Glomerular endothelial cell (primary cell): ENCODE measurements around the gene MMEL1. TPM values are rescaled to one million over a fixed set of nuclear protein-coding genes. Genes with fewer than 3 reads are reported as not detected.
"Not testable (repeated sequence)": the region's sequence is repeated elsewhere in the genome, so short reads cannot be mapped to it uniquely, and the experiment has no call there.

Source experiments
- DNase-seq: peaks from one replicate; pipeline ENCODE4 v3.0.0-alpha.2; 2011; ENCODE audit warnings: low read depth, low spot score; ENCODE audit errors: extremely low read depth
- total RNA-seq: library from RNA; depleted of rRNA; stranded (reverse); fragments of >200 nt; gene quantifications from 2 replicates; pipeline ENCODE4 v1.2.3, GENCODE V29; 2015

MMEL1 gene
- total RNA-seq, 1 donor from 2014 or later, result 0.93 TPM

GRCh38 chr1:2628933-2629626, 3.7 kb downstream of the MMEL1 start:
- no peak for DNase-seq

GRCh38 chr1:2628191-2628932, 4.5 kb downstream of the MMEL1 start:
- no peak for DNase-seq

DNA sequence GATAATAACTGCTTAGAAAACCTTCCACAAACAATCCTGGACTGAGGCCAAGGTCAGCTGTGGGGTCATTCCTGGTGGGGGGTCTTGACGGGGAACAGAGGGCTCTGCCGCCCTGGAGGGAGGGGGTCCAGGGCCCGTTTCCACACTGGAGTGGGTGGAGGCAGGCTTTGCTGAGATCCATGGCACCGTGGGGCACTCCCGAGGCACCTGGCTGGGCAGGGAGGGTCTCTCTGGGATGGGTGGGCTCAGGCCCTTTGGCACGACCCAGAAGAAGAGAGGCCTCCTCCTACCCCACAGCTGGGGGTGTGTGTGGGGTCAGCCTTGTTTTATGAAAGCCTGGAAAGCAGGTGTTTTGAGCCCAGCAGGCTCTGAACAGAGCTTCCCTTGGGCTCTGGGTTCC, 5.1 kb downstream of the MMEL1 start:
- no peak for DNase-seq

DNA sequence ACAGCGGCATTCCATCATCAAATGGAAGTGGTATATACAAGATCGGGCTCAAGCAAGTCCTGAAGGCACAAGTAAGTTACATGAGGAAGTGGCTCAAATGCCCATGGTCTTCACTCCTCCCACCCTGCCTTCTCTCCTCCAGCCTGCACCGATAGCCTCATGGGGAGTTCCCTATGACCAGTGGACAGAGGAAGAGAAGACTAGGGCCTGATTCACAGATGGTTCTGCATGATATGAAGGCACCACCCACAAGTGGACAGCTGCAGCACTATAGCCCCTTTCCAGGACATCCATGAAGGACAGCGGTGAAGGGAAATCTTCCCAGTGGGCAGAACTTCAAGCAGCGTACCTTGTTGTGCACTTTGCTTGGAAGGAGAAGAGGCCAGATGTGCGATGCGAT, 7.1 kb downstream of the MMEL1 start:
- not testable (repeated sequence) for DNase-seq

DNA sequence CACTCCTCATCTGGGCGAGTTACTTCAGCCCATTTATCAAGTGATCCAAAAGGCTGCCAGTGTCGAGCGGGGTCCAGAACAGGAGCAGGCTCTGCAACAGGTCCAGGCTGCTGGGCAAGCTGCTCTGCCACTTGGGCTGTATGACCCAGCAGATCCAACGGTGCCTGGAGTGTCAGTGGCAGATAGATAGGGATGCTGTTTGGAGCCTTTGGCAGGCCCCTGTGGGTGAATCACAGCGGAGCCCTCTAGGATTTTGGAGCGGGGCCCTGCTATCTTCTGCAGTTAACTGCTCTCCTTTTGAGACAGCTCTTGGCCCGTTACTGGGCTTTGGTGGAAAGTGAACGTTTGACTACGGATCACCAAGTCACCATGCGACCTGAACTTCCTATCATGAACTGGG, 7.5 kb downstream of the MMEL1 start:
- no peak for DNase-seq

DNA sequence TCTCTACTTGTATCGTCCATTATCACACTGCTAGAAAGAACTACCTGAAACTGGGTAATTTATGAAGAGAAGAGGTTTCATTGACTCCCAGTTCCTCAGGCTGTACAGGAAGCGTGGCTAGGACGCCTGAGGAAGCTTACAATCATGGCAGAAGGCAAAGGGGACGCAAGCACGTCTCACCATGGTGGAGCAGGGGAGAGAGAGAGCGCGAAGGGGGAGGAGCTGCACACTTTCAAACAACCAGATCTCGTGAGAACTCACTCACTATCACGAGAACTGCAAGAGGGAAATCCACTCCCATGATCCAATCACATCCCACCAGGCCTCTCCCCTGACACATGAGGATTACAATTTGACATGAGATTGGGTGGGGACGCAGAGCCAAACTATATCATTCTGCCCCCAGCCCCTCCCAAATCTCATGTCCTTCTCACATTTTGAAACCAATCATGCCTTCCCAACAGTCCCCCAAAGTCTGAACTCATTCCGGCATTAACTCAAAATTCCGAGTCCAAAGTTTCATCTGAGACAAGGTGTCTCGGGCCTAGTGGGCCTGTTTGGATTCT, 8.0 kb downstream of the MMEL1 start:
- no peak for DNase-seq

DNA sequence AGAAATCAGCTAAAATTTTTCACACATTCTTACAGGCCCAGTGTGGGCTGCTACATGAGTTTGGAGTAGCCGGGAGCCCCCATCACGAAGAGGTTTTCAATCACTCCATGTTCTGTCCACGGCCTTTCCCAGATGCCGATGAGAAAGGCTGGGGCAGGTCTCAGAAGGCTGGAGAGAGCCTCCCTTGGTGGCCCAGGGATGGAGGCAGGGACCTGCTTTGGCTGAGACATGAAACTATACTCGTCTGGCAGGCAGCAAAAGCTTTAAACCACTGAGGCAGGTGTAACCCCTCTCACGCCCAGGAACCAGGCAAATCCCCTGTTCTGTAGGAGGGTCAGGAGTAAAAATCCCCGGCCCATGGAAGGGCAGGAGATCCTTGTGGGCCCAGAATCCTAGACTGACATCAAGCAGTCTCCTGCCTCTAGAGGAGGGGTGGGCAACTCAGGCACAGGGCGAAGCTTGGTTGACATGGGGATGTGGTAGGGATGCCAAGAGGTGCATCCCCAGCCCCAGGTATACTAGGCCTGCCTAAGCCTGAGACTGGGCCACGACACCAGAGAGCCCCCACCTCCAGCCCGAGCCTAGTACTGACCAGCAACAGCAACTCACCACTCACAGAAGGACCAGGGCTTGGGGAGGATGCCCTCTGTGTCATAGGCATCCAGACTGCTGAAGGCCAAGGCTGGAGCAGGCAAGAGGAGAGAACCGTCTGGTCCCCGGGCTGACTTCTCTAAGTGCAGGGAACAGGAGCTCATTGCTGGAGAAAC, 9.1 kb downstream of the MMEL1 start:
- DNase-seq, result no peak

- no peak for DNase-seq
These were observed 14.8 kb downstream of the MMEL1 start for GRCh38 chr1:2617971-2618470.

- no peak for DNase-seq
These were observed 18.7 kb downstream of the MMEL1 start for GRCh38 chr1:2614145-2614544.

DNA sequence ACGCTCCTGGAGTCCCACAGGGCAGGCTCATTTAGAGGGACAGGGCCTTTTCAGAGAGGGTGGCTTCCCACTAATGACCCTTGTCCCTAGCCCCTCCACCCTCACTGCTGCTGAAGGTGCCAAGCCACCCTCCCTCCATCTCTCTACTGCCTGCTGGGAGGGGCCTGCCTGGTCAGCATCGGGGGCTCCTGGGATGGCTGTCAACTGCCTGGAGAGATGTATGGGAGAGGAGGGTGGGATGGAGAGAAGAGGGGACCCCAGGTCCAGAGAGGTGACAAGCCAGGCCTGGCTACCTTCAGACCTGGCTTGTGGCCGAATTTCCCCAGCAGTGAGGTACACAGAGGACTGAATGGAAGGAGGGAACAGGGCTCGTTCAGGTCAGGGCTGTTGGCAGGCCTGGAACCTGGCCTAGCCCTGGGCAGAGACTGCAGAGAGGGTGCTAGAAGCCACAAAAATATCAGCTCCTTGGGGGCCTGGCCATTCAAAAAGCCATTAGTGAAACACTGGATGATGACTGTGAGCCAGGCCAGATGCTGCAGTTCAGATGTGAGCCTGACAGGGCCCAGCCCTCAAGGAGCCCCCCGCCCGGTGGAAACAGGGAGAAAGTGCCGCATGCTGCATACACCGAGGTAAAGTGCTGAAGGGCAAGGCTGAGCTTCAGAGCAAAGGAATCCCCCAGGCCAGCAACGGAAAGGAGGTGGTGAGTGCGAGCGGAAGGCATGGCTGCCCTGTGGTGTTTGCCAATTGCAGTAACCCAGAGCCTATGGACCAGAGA, 20.0 kb downstream of the MMEL1 start:
- no peak for DNase-seq

GRCh38 chr1:2611621-2612437, 21.0 kb downstream of the MMEL1 start:
- DNase-seq, result no peak

DNA sequence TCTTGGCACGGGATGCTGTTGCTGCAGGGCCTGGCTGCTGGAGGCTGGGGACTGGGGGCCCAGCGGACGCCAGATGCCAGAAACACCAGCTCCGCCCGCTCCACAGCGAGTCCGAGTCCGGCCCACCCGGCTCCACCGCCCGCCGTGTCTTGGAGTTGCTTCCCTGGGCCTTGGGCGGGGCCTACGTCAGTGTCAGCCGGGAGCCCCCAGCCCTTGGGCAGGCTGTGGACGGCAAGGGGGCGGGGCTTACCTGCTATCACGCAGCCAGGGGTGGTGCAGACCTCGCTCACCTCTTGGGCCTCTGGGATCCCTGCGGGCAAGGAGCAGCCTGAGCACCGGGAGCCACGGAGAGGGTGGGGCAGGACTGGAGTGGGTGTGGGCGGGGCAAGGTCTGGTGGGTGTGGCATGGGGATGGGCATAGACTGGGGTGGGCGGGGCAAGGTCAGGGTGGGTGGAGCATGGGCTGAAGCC, 21.8 kb downstream of the MMEL1 start:
- DNase-seq, result no peak

GRCh38 chr1:2610036-2610959, 22.5 kb downstream of the MMEL1 start:
- no peak for DNase-seq

- DNase-seq, result no peak
These were observed 23.3 kb downstream of the MMEL1 start for GRCh38 chr1:2609319-2610035.

- DNase-seq, result no peak
These were observed 25.1 kb downstream of the MMEL1 start for GRCh38 chr1:2607641-2608091.

GRCh38 chr1:2606881-2607621, 25.8 kb downstream of the MMEL1 start:
- no peak for DNase-seq

DNA sequence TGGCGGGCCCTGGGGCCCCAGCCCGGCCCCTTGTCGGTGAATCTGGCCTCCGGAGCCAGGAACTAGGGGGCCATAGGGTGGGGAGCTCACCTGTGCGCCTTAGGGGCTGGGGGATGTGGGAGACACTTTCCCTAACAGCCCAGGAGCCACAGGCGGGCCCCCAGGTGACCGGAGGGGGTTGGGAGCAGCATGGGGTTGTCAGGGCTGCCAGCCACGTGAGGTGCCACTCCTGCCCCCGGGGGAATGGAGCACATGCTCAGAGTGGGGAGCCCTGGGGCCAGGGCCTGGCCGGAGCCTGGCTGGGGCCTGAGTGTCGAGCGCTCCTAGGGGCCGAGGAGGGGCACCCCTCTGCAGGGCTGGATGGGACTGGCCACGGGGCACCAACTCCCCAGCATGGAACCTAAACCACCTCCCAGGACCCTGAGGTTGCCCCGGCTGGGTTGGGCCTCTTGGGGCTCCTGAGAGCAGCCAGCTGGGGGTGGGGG, 26.4 kb downstream of the MMEL1 start:
- no peak for DNase-seq
